ENCODE results near the gene CDH13.

The CDH13 gene

GRCh38 chr16:83393196-83393981 is 766.6 kb downstream of the CDH13 start:
- TF ChIP-seq POLR2AphosphoS5 (IDR thresholded peaks at IDR 0.05; ENCODE audit: low read depth, low read length): no peak

- no peak for TF ChIP-seq POLR2AphosphoS5 (IDR thresholded peaks at IDR 0.05; ENCODE audit: low read depth, low read length)
- no peak for TF ChIP-seq SIN3A (IDR thresholded peaks at IDR 0.05; ENCODE audit: borderline replicate concordance, insufficient read depth, low read length)
- no peak for TF ChIP-seq TAF1 (IDR thresholded peaks at IDR 0.05; ENCODE audit: borderline replicate concordance, insufficient read depth, low read length)
- TF ChIP-seq FOXP2 (optimal IDR thresholded peaks at IDR 0.05; ENCODE audit: borderline replicate concordance, extremely low read depth, extremely low read length, insufficient read depth): no peak
- TF ChIP-seq REST (IDR thresholded peaks at IDR 0.05; ENCODE audit: insufficient read depth in 1 of 2, low read depth in 2 of 2, low read length in 2 of 2): no peak
Measured at GRCh38 chr16:83397601-83398291, 771.0 kb downstream of the CDH13 start.

DNA sequence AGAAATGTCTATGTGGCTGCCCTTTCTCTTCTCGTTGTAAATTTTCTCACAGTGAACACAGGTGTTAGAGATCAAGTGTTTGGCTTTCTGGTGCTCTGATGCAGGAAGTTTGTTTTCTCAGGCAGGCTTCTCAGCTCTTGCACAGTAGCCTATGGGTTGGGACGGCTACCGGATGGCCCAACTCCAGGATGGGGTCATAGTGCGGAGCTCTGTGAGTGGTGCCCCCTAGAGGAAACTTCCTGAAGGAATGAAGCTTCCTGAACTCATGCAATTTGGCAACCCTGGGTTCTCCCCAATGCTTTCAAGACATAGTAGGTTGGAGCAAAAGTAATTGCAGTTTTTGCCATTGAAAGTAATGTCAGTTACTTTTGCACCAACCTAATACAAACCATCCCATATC is 773.5 kb downstream of the CDH13 start:
- no peak for TF ChIP-seq SIN3A (IDR thresholded peaks at IDR 0.05; ENCODE audit: borderline replicate concordance, insufficient read depth, low read length)
- no peak for TF ChIP-seq FOXP2 (optimal IDR thresholded peaks at IDR 0.05; ENCODE audit: borderline replicate concordance, extremely low read depth, extremely low read length, insufficient read depth)
- no peak for TF ChIP-seq TAF1 (IDR thresholded peaks at IDR 0.05; ENCODE audit: borderline replicate concordance, insufficient read depth, low read length)
- no peak for TF ChIP-seq POLR2AphosphoS5 (IDR thresholded peaks at IDR 0.05; ENCODE audit: low read depth, low read length)
- no peak for TF ChIP-seq REST (IDR thresholded peaks at IDR 0.05; ENCODE audit: insufficient read depth in 1 of 2, low read depth in 2 of 2, low read length in 2 of 2)

DNA sequence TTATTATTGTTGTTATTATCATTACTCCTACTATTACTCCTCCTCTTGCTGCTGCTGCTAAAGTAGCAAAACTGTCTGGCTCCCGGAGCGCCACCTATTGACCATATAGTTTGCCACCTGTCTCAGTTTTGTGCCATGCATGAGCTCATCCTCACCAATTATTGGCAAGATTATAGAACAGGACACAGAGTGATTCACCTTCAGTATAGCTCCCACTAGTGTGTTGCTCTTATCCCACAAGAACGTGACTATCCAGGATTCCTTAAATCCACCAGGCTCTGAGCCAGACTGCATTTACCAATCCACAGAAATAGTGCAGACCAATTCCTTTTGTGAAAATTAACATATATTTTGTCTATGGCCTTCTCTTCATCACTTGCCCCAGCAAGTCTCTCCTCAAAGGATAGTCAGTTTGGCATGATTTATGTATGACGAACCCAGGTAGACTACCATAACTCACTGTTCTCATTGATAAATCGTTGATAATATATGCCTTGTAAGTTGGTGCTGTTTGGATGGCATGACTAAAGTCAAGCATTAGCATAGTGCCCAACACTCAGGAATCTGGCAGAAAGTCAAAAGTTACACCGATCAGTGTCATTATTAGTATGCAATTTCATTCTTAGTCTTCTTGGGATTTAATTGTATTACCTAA is 775.5 kb downstream of the CDH13 start:
- TF ChIP-seq FOXP2 (optimal IDR thresholded peaks at IDR 0.05; ENCODE audit: borderline replicate concordance, extremely low read depth, extremely low read length, insufficient read depth) (no peak), REST (IDR thresholded peaks at IDR 0.05; ENCODE audit: insufficient read depth in 1 of 2, low read depth in 2 of 2, low read length in 2 of 2) (no peak), TAF1 (IDR thresholded peaks at IDR 0.05; ENCODE audit: borderline replicate concordance, insufficient read depth, low read length) (no peak), POLR2AphosphoS5 (IDR thresholded peaks at IDR 0.05; ENCODE audit: low read depth, low read length) (no peak), SIN3A (IDR thresholded peaks at IDR 0.05; ENCODE audit: borderline replicate concordance, insufficient read depth, low read length) (no peak)

GRCh38 chr16:83402967-83403366 is 776.2 kb downstream of the CDH13 start:
- TF ChIP-seq REST (IDR thresholded peaks at IDR 0.05; ENCODE audit: insufficient read depth in 1 of 2, low read depth in 2 of 2, low read length in 2 of 2) (no peak), FOXP2 (optimal IDR thresholded peaks at IDR 0.05; ENCODE audit: borderline replicate concordance, extremely low read depth, extremely low read length, insufficient read depth) (no peak), POLR2AphosphoS5 (IDR thresholded peaks at IDR 0.05; ENCODE audit: low read depth, low read length) (no peak), TAF1 (IDR thresholded peaks at IDR 0.05; ENCODE audit: borderline replicate concordance, insufficient read depth, low read length) (no peak), SIN3A (IDR thresholded peaks at IDR 0.05; ENCODE audit: borderline replicate concordance, insufficient read depth, low read length) (no peak)
